Smooth muscle cell (in vitro differentiated cells): ENCODE data around the gene INPP5B. TPM values are rescaled to one million over a fixed set of nuclear protein-coding genes. Genes with fewer than 3 reads are reported as not detected.

ENCODE experiments used
- DNase-seq: peaks from one replicate; lab custom pipeline; 2025; ENCODE audit not compliant: unreplicated experiment; lab: John Stamatoyannopoulos, UW
- H2AFZ ChIP-seq: fragments of 200-600 bp; sonication (generic); 2 replicates; pipeline ENCODE4 v1.6.0; 2016; ENCODE audit warnings: antibody characterized with exemption, low read depth, mild to moderate bottlenecking
- H3F3A ChIP-seq: fragments of 200-600 bp; sonication (generic); 2 replicates; pipeline ENCODE4 v1.6.0; 2017; ENCODE audit warnings: antibody characterized with exemption, low read depth
- H3K27ac ChIP-seq: fragments of 200-600 bp; sonication (generic); 2 replicates; pipeline ENCODE4 v1.5.1; 2016; ENCODE audit warnings: low read depth, mild to moderate bottlenecking
- H3K27me3 ChIP-seq: fragments of 200-600 bp; sonication (generic); 2 replicates; pipeline ENCODE4 v1.6.1; 2016; ENCODE audit warnings: low read depth, mild to moderate bottlenecking
- H3K36me3 ChIP-seq: fragments of 200-600 bp; sonication (generic); 2 replicates; pipeline ENCODE4 v1.5.1; 2016; ENCODE audit warnings: low read depth
- H3K4me1 ChIP-seq: fragments of 200-600 bp; sonication (generic); 2 replicates; pipeline ENCODE4 v1.5.1; 2016; ENCODE audit warnings: low read depth
- H3K4me2 ChIP-seq: fragments of 200-600 bp; sonication (generic); 2 replicates; pipeline ENCODE4 v1.6.0; 2016; ENCODE audit warnings: mild to moderate bottlenecking
- H3K4me3 ChIP-seq: fragments of 200-600 bp; sonication (generic); 2 replicates; pipeline ENCODE4 v1.5.1; 2016; ENCODE audit warnings: mild to moderate bottlenecking
- H3K79me2 ChIP-seq: fragments of 200-600 bp; sonication (generic); 2 replicates; pipeline ENCODE4 v1.6.0; 2016; ENCODE audit warnings: low read depth, mild to moderate bottlenecking
- H3K9ac ChIP-seq: fragments of 200-600 bp; sonication (generic); 2 replicates; pipeline ENCODE4 v1.6.0; 2016; ENCODE audit warnings: low read depth
- H3K9me3 ChIP-seq: fragments of 200-600 bp; sonication (generic); replicated peaks from 2 replicates; pipeline ENCODE4 v1.5.1; 2016; ENCODE audit warnings: low read depth
- H4K20me1 ChIP-seq: fragments of 200-600 bp; sonication (generic); 2 replicates; pipeline ENCODE4 v1.6.0; 2016; ENCODE audit warnings: low read depth
- CTCF ChIP-seq: fragments of 200-600 bp; sonication (generic); IDR thresholded peaks from 2 replicates; pipeline ENCODE4 v1.5.1; 2017; ENCODE audit warnings: borderline replicate concordance, mild to moderate bottlenecking, antibody characterized with exemption; ENCODE audit not compliant: insufficient read depth, poor library complexity, severe bottlenecking
- WGBS: methylation state at CpG from one replicate; pipeline ENCODE4 v1.1.7; 2016; ENCODE audit warnings: low lambda C conversion rate; 5-methylcytosine and 5-hydroxymethylcytosine counted together
- polyA plus RNA-seq: library from polyadenylated mRNA; unstranded; fragments of >200 nt; fragmentation: Nextera tagmentation; extraction: Ambion mirVana; gene quantifications from 2 replicates; pipeline ENCODE4 v1.2.1, GENCODE V29; 2016
- total RNA-seq: library from RNA; depleted of rRNA; stranded (reverse); fragments of >200 nt; gene quantifications from 2 replicates; pipeline ENCODE4 v1.2.3, GENCODE V29; 2014

The INPP5B gene
- total and polyA plus RNA-seq, 2 experiments from 2014 or later: 6.7 to 11.0 TPM

- no peak overlapping the region for H3K9ac ChIP-seq
- peaks cover 83% of the 10 kb centered on the region for H4K20me1 ChIP-seq
- TF ChIP-seq CTCF: no peak
- peaks cover 52% of the 10 kb centered on the region for H3K79me2 ChIP-seq
- H3F3A ChIP-seq: no peaks in the 10 kb centered on the region
- H3K27me3 ChIP-seq: no peaks in the 10 kb centered on the region
- 87% methylated on average over 3 of the region's 3 CpGs for WGBS
- no peak overlapping the region for H2AFZ ChIP-seq
- no peaks in the 10 kb centered on the region for H3K9me3 ChIP-seq
- no peak overlapping the region for H3K4me2 ChIP-seq
- H3K27ac ChIP-seq: no peak overlapping the region
- no peaks in the 10 kb centered on the region for H3K4me1 ChIP-seq
- no peak overlapping the region for H3K4me3 ChIP-seq
- H3K36me3 ChIP-seq: no peaks in the 10 kb centered on the region
- DNase-seq: no peak
Observed at GRCh38 chr1:37845786-37846185, 101.1 kb downstream of the INPP5B start.

GRCh38 chr1:37845049-37845646 lies 101.7 kb downstream of the INPP5B start:
- no peaks in the 10 kb centered on the region for H3F3A ChIP-seq
- H3K4me2 ChIP-seq: no peak overlapping the region
- no peaks in the 10 kb centered on the region for H3K27me3 ChIP-seq
- peaks cover 49% of the 10 kb centered on the region for H3K79me2 ChIP-seq
- H3K9ac ChIP-seq: peak overlapping the region; percentile 1
- peaks cover 77% of the 10 kb centered on the region for H4K20me1 ChIP-seq
- H3K4me1 ChIP-seq: no peaks in the 10 kb centered on the region
- H3K27ac ChIP-seq: no peak overlapping the region
- no peak overlapping the region for H2AFZ ChIP-seq
- no peak overlapping the region for H3K4me3 ChIP-seq
- H3K9me3 ChIP-seq: no peaks in the 10 kb centered on the region
- H3K36me3 ChIP-seq: no peaks in the 10 kb centered on the region
- no peak for DNase-seq
- no peak for TF ChIP-seq CTCF
- 88% methylated on average over 5 of the region's 5 CpGs for WGBS

GRCh38 chr1:37844536-37844935 lies 102.3 kb downstream of the INPP5B start:
- DNase-seq: no peak
- TF ChIP-seq CTCF: no peak
- no peak overlapping the region for H2AFZ ChIP-seq

GRCh38 chr1:37841652-37842051 lies 105.2 kb downstream of the INPP5B start:
- Histone ChIP-seq H4K20me1 (peaks cover 44% of the 10 kb centered on the region), H3K79me2 (peaks cover 26% of the 10 kb centered on the region), H3K27me3 (no peaks in the 10 kb centered on the region), H3K4me2 (no peak overlapping the region), H3K4me1 (no peaks in the 10 kb centered on the region), H2AFZ (no peak overlapping the region), H3F3A (no peaks in the 10 kb centered on the region), H3K9me3 (no peaks in the 10 kb centered on the region), H3K9ac (no peak overlapping the region), H3K4me3 (no peak overlapping the region), H3K27ac (no peak overlapping the region), H3K36me3 (no peaks in the 10 kb centered on the region)
- DNase-seq: no peak
- no peak for TF ChIP-seq CTCF
- 98% methylated on average over 3 of the region's 3 CpGs for WGBS

More at GRCh38 chr1:37844536-37844935, 102.3 kb downstream of the INPP5B start:
- Histone ChIP-seq H3K27ac (no peak overlapping the region), H3K9me3 (no peaks in the 10 kb centered on the region), H4K20me1 (peaks cover 70% of the 10 kb centered on the region), H3K4me1 (no peaks in the 10 kb centered on the region), H3F3A (no peaks in the 10 kb centered on the region), H3K79me2 (peaks cover 45% of the 10 kb centered on the region), H3K36me3 (no peaks in the 10 kb centered on the region), H3K27me3 (no peaks in the 10 kb centered on the region), H3K4me3 (no peak overlapping the region), H3K9ac (peak overlapping the region; percentile 1), H3K4me2 (no peak overlapping the region)
